ENCODE measurements around the gene CAPG. TPM values are rescaled to one million over a fixed set of nuclear protein-coding genes. Genes with fewer than 3 reads are reported as not detected.

CAPG gene
- total RNA-seq, 1 donor from 2014 or later = 419 TPM

DNA sequence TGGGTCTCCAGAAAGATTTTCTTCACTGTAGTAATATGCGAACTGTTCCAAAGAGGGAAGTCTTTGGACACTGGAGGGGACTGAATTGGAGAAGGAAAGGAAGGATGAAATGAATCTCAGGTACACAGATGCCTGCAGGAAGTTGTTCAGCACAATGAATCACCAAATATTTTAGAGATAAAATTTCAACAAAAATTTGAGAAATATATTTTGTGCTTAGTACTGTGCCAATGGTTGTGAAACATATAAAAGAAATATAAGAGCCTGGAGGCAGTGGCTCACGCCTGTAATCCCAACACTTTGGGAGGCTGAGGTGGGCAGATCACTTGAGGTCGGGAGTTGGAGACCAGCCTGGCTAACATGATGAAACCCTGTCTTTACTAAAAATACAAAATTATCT lies 52.4 kb downstream of the CAPG start:
- H3K36me3 ChIP-seq = peaks cover 38% of the 10 kb centered on the region
- H3K4me3 ChIP-seq = no peak overlapping the region
- intact Hi-C loops (cut with DNase I) = no loop called here
- no peaks in the 10 kb centered on the region for H3K9me3 ChIP-seq
- no peak for DNase-seq
- H3K4me1 ChIP-seq = peaks cover 23% of the 10 kb centered on the region
- ATAC-seq = no peak
- TF ChIP-seq, protein P1, sequence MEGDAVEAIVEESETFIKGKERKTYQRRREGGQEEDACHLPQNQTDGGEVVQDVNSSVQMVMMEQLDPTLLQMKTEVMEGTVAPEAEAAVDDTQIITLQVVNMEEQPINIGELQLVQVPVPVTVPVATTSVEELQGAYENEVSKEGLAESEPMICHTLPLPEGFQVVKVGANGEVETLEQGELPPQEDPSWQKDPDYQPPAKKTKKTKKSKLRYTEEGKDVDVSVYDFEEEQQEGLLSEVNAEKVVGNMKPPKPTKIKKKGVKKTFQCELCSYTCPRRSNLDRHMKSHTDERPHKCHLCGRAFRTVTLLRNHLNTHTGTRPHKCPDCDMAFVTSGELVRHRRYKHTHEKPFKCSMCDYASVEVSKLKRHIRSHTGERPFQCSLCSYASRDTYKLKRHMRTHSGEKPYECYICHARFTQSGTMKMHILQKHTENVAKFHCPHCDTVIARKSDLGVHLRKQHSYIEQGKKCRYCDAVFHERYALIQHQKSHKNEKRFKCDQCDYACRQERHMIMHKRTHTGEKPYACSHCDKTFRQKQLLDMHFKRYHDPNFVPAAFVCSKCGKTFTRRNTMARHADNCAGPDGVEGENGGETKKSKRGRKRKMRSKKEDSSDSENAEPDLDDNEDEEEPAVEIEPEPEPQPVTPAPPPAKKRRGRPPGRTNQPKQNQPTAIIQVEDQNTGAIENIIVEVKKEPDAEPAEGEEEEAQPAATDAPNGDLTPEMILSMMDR (IDR thresholded peaks at IDR 0.05) = no peak
- H3K27me3 ChIP-seq = no peaks in the 10 kb centered on the region
- no peak overlapping the region for H3K27ac ChIP-seq

DNA sequence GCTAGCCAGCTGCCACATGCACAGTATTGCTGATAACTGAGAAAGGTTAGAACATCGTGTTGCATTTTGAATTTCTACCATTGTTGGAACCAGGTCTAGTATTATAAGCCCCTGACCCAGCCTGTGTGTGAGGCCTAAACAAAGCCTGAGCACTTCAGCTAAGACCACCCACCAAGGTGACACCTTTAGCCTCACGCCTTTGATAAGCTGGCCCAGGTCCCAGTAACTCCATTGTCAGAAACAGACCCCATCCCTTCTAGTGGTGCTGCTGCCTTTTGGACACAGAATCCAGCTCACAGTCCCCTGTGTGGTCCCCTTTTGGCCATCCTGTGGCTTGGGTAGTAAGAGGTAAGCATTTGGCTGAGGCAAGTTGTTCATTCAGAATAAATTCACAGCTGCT lies 54.0 kb downstream of the CAPG start:
- H3K27ac ChIP-seq = no peak overlapping the region
- H3K4me3 ChIP-seq = no peak overlapping the region
- no peaks in the 10 kb centered on the region for H3K27me3 ChIP-seq
- DNase-seq (no peak), ATAC-seq (no peak)
- H3K4me1 ChIP-seq = peaks cover 26% of the 10 kb centered on the region
- H3K36me3 ChIP-seq = peaks cover 28% of the 10 kb centered on the region
- intact Hi-C loops (cut with DNase I) = no loop called here
- no peaks in the 10 kb centered on the region for H3K9me3 ChIP-seq
- TF ChIP-seq, protein P1 (IDR thresholded peaks at IDR 0.05) = no peak

DNA sequence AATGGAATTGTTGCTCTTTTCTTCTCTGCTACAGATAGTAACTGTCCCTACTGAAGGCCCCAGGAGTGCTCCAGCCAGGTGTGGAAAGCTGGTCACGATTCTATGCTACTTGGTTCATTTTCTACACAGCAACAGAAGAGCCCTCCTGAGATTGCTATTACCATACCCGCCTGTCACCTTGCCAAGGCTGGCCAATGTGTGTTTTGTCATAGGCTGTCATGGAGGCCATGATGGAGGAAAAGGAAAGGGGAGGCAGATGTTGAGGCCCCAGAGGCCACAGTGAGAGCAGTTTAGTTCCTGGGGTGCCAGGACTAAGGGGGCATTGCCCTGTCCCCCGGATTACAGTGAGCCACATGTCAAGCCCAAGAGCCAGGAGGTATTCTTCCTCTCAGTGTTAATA lies 54.6 kb downstream of the CAPG start:
- Histone ChIP-seq H3K4me3 (peak overlapping the region; percentile 87), H3K27ac (no peak overlapping the region), H3K27me3 (no peaks in the 10 kb centered on the region), H3K9me3 (no peaks in the 10 kb centered on the region), H3K4me1 (peaks cover 26% of the 10 kb centered on the region), H3K36me3 (peaks cover 34% of the 10 kb centered on the region)
- TF ChIP-seq, protein P1 (IDR thresholded peaks at IDR 0.05) = no peak
- ATAC-seq (no peak), DNase-seq (no peak)
- intact Hi-C loops (cut with DNase I) = no loop called here

DNA sequence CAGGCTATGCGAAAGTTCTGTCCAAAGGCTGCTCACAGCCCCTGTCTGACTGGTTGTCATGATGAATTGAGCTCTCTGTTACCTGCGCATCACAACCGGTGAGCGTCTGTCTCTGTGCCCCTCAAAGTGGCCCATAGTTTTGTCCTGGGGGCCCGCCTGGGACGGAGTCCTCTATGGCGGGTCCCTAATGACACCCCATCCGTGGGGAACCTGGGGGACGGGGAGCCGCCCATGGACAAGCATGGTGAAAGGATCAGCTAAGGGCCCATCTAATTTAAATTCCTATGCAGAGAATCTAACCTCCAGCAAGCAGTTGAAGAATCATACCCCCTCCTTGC lies 55.1 kb downstream of the CAPG start:
- H3K4me3 ChIP-seq = peak overlapping the region; percentile 87
- ATAC-seq = no peak
- no peaks in the 10 kb centered on the region for H3K27me3 ChIP-seq
- TF ChIP-seq, protein P1 (IDR thresholded peaks at IDR 0.05) = no peak
- H3K27ac ChIP-seq = peak overlapping the region; percentile 94
- intact Hi-C loops (cut with DNase I) = no loop called here
- no peak for DNase-seq
- no peaks in the 10 kb centered on the region for H3K9me3 ChIP-seq
- H3K36me3 ChIP-seq = peaks cover 39% of the 10 kb centered on the region
- peaks cover 26% of the 10 kb centered on the region for H3K4me1 ChIP-seq

DNA sequence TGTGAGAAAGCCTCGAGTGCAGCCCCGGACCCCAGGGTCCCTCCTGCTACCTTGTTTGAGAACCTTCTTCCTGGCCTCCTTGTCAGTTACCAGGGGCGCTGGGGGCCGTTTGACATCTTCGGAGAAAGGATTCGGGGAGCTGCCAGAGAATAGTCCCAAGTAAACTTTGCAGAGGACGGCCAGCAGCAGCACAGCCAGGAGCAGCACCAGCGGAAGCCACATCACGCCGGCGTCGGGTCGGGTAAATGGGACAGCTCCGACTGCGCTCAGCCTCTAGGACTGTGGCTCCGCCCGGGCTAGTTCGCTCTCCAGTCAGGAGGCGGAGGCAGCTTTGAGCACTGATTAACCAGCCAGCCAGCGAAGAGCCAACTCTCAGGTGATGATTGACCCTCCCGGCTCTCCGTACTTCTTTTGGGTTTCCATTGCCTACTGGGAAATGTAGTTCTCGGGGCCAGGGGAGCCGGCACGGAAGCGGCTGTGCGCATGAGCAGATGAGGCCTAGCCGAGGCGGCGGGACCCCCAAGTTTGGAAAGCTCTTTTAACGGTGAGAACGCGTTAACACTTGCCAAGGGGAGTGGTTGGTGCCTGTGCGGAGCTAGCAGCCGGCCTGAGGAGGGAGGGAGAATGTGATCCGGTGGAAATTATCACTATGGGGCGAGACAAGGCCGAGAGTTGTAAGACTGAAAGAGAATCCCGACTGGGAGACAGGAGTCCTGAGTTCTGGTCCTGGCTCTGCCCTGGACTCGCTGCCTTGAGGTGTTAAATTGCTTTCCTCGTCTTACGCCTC lies 55.7 kb downstream of the CAPG start, which contains the start of the genes ELMOD3 and RETSAT:
TSS of gene ELMOD3 (plus strand) at position 484 of the 787 bp plus-strand sequence. CDS start 2,430 bp downstream, outside the sequence.
TSS of gene RETSAT (minus strand) at position 243 of the 787 bp plus-strand sequence. CDS start at position 222, 21 bp downstream.
- TF ChIP-seq, protein P1 (IDR thresholded peaks at IDR 0.05) = no peak
- DNase-seq (peak; percentile 97), ATAC-seq (peak; percentile 98)
- Histone ChIP-seq H3K4me1 (peaks cover 26% of the 10 kb centered on the region), H3K36me3 (peaks cover 39% of the 10 kb centered on the region), H3K27me3 (no peaks in the 10 kb centered on the region), H3K4me3 (peak within 1 kb of the TSS; percentile 87), H3K9me3 (no peaks in the 10 kb centered on the region), H3K27ac (peak within 1 kb of the TSS; percentile 94)
- intact Hi-C loops (cut with DNase I) = no loop called here

Data from upper lobe of right lung (tissue), 1 donor.